Measurements from ENCODE around the gene GMEB2. TPM values are rescaled to one million over a fixed set of nuclear protein-coding genes. Genes with fewer than 3 reads are reported as not detected.

GMEB2 gene
- total and polyA plus RNA-seq, 2 donors (not counting 1 experiment from before 2014, with no cell fraction given) = 6.3 to 10.9 TPM

- no peak for DNase-seq (ENCODE audit: low read depth in 2 of 2)
- Histone ChIP-seq H3K27ac (ENCODE audit: insufficient read depth, low read length) (no peak overlapping the region), H3K4me1 (ENCODE audit: control insufficient read depth, extremely low read depth, insufficient read depth, low read length) (no peaks in the 10 kb centered on the region), H3K4me2 (ENCODE audit: extremely low read depth, insufficient read depth, low read length) (no peak overlapping the region), H3K9me3 (ENCODE audit: control insufficient read depth, insufficient read depth, low read depth, low read length) (no peaks in the 10 kb centered on the region), H4K20me1 (ENCODE audit: control insufficient read depth, extremely low read depth, insufficient read depth, low read length) (no peaks in the 10 kb centered on the region), H2AFZ (ENCODE audit: low read length) (no peak overlapping the region), H3K79me2 (ENCODE audit: control insufficient read depth, insufficient read depth, low read length) (no peaks in the 10 kb centered on the region), H3K36me3 (ENCODE audit: control insufficient read depth, insufficient read depth, low read length) (no peaks in the 10 kb centered on the region), H3K27me3 (ENCODE audit: control insufficient read depth, insufficient read depth, low read length) (peaks cover 11% of the 10 kb centered on the region), H3K4me3 (replicated peaks in 1 of 4; ENCODE audit: control extremely low read depth in 1 of 4, insufficient read depth in 1 of 4, low read depth in 3 of 4, low read length in 4 of 4) (no peak overlapping the region), H3K9ac (ENCODE audit: insufficient read depth, low read length) (no peak overlapping the region)
- TF ChIP-seq CTCF (conservative IDR thresholded peaks at IDR 0.05 in 1 of 2, IDR thresholded peaks at IDR 0.05 in 1 of 2; ENCODE audit: low read depth in 1 of 2, low read length in 2 of 2) = no peak
- TF ChIP-seq EZH2 (IDR thresholded peaks at IDR 0.05; ENCODE audit: low read length, missing control alignments) = no peak
Measured at GRCh38 chr20:63549679-63550282, 77.1 kb downstream of the GMEB2 start.

GRCh38 chr20:63549019-63549418 is 77.9 kb downstream of the GMEB2 start:
- Histone ChIP-seq H3K27me3 (ENCODE audit: control insufficient read depth, insufficient read depth, low read length) (peaks cover 11% of the 10 kb centered on the region), H3K79me2 (ENCODE audit: control insufficient read depth, insufficient read depth, low read length) (no peaks in the 10 kb centered on the region), H3K4me1 (ENCODE audit: control insufficient read depth, extremely low read depth, insufficient read depth, low read length) (no peaks in the 10 kb centered on the region), H3K4me2 (ENCODE audit: extremely low read depth, insufficient read depth, low read length) (no peak overlapping the region), H3K27ac (ENCODE audit: insufficient read depth, low read length) (no peak overlapping the region), H3K9ac (ENCODE audit: insufficient read depth, low read length) (no peak overlapping the region), H3K9me3 (ENCODE audit: control insufficient read depth, insufficient read depth, low read depth, low read length) (no peaks in the 10 kb centered on the region), H3K4me3 (replicated peaks in 1 of 4; ENCODE audit: control extremely low read depth in 1 of 4, insufficient read depth in 1 of 4, low read depth in 3 of 4, low read length in 4 of 4) (no peak overlapping the region), H4K20me1 (ENCODE audit: control insufficient read depth, extremely low read depth, insufficient read depth, low read length) (no peaks in the 10 kb centered on the region), H3K36me3 (ENCODE audit: control insufficient read depth, insufficient read depth, low read length) (no peaks in the 10 kb centered on the region), H2AFZ (ENCODE audit: low read length) (no peak overlapping the region)
- TF ChIP-seq EZH2 (IDR thresholded peaks at IDR 0.05; ENCODE audit: low read length, missing control alignments) (no peak), CTCF (conservative IDR thresholded peaks at IDR 0.05 in 1 of 2, IDR thresholded peaks at IDR 0.05 in 1 of 2; ENCODE audit: low read depth in 1 of 2, low read length in 2 of 2) (no peak)
- no peak for DNase-seq (ENCODE audit: low read depth in 2 of 2)

GRCh38 chr20:63548542-63548941 is 78.4 kb downstream of the GMEB2 start:
- no peak overlapping the region for H3K9ac ChIP-seq (ENCODE audit: insufficient read depth, low read length)
- H3K79me2 ChIP-seq (ENCODE audit: control insufficient read depth, insufficient read depth, low read length) = no peaks in the 10 kb centered on the region
- H2AFZ ChIP-seq (ENCODE audit: low read length) = no peak overlapping the region
- H3K36me3 ChIP-seq (ENCODE audit: control insufficient read depth, insufficient read depth, low read length) = no peaks in the 10 kb centered on the region
- H3K27ac ChIP-seq (ENCODE audit: insufficient read depth, low read length) = no peak overlapping the region
- H3K9me3 ChIP-seq (ENCODE audit: control insufficient read depth, insufficient read depth, low read depth, low read length) = no peaks in the 10 kb centered on the region
- peaks cover 11% of the 10 kb centered on the region for H3K27me3 ChIP-seq (ENCODE audit: control insufficient read depth, insufficient read depth, low read length)
- DNase-seq (ENCODE audit: low read depth in 2 of 2) = no peak
- no peak overlapping the region for H3K4me3 ChIP-seq (replicated peaks in 1 of 4; ENCODE audit: control extremely low read depth in 1 of 4, insufficient read depth in 1 of 4, low read depth in 3 of 4, low read length in 4 of 4)
- H3K4me2 ChIP-seq (ENCODE audit: extremely low read depth, insufficient read depth, low read length) = no peak overlapping the region
- no peaks in the 10 kb centered on the region for H3K4me1 ChIP-seq (ENCODE audit: control insufficient read depth, extremely low read depth, insufficient read depth, low read length)
- no peaks in the 10 kb centered on the region for H4K20me1 ChIP-seq (ENCODE audit: control insufficient read depth, extremely low read depth, insufficient read depth, low read length)
- TF ChIP-seq EZH2 (IDR thresholded peaks at IDR 0.05; ENCODE audit: low read length, missing control alignments) (no peak), CTCF (conservative IDR thresholded peaks at IDR 0.05 in 1 of 2, IDR thresholded peaks at IDR 0.05 in 1 of 2; ENCODE audit: low read depth in 1 of 2, low read length in 2 of 2) (no peak)
